Testis (tissue), 2 donors: Measurements from ENCODE around the gene TNS1.

Experiments
- POLR2A ChIP-seq: fragments of 450-650 bp; IDR thresholded peaks from one replicate; pipeline ENCODE4 v1.6.1; 2017; ENCODE audit warnings: antibody characterized with exemption, mild to moderate bottlenecking, moderate library complexity
- TF ChIP-seq, protein P1 (sequence below), 3 experiments: fragments of 450-650 bp in 2 of 3; fragments of 200-600 bp in 1 of 3; sonication (generic) in 1 of 3; IDR thresholded peaks; one replicate each; pipeline ENCODE4 v1.5.1; 2016 to 2019; ENCODE audit warnings: antibody characterized with exemption in 3 of 3, mild to moderate bottlenecking in 2 of 3, moderate library complexity in 1 of 3

DNA sequence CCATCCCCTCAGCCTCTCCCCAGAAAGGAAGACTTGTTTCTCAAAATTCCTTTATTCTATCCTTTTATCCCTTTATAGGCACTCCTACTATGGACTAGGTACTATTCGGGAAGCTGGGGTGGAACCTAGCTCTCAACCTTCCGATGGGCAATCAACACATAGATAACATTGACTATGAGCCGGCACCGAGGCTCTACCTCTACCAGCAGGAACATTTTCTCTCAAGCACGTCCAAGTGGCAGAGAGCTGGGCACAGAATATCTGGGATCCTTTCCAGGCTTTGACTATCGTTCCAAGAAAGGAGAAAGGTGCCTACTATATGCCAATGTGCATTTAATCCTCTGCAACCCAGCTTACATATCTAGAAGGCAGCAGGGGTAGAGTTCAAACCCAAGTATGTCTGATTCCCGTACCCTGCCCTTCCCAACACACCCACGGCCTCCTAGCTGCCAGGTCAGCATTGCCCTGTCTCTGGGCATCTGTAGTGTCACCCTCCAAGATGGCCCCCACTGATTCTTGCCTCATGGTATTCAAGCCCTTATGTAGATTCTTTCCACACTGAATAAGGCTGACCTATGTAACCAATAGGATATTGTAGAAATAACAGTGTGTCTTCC lies 28.3 kb downstream of the TNS1 start:
- no peak for TF ChIP-seq POLR2A
- TF ChIP-seq, protein P1, sequence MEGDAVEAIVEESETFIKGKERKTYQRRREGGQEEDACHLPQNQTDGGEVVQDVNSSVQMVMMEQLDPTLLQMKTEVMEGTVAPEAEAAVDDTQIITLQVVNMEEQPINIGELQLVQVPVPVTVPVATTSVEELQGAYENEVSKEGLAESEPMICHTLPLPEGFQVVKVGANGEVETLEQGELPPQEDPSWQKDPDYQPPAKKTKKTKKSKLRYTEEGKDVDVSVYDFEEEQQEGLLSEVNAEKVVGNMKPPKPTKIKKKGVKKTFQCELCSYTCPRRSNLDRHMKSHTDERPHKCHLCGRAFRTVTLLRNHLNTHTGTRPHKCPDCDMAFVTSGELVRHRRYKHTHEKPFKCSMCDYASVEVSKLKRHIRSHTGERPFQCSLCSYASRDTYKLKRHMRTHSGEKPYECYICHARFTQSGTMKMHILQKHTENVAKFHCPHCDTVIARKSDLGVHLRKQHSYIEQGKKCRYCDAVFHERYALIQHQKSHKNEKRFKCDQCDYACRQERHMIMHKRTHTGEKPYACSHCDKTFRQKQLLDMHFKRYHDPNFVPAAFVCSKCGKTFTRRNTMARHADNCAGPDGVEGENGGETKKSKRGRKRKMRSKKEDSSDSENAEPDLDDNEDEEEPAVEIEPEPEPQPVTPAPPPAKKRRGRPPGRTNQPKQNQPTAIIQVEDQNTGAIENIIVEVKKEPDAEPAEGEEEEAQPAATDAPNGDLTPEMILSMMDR (IDR thresholded peaks at IDR 0.05) = no peak
